Suprapubic skin (tissue), 4 donors: Measurements from ENCODE around the gene BRICD5.

Experiments used
- EP300 ChIP-seq: sonication (generic); formaldehyde crosslinking; IDR thresholded peaks from one replicate; pipeline ENCODE4 v1.6.1; 2017; ENCODE audit warnings: antibody characterized with exemption
- POLR2A ChIP-seq, 2 donors: fragments of 450-650 bp; IDR thresholded peaks; one replicate each; pipeline ENCODE4 v1.6.1; 2017; ENCODE audit warnings: antibody characterized with exemption in 2 of 2, mild to moderate bottlenecking in 2 of 2, moderate library complexity in 2 of 2
- POLR2AphosphoS5 ChIP-seq, 3 donors: sonication (generic); formaldehyde crosslinking; IDR thresholded peaks; one replicate each; pipeline ENCODE4 v1.6.1; 2017; ENCODE audit warnings: antibody characterized with exemption in 3 of 3
- TF ChIP-seq, protein P1 (sequence below), 2 donors: fragments of 200-600 bp in 1 of 2; fragments of 450-650 bp in 1 of 2; sonication (generic) in 1 of 2; IDR thresholded peaks; one replicate each; pipeline ENCODE4 v1.5.1; 2016 to 2019; ENCODE audit warnings: antibody characterized with exemption in 2 of 2, mild to moderate bottlenecking in 1 of 2, moderate library complexity in 1 of 2

DNA sequence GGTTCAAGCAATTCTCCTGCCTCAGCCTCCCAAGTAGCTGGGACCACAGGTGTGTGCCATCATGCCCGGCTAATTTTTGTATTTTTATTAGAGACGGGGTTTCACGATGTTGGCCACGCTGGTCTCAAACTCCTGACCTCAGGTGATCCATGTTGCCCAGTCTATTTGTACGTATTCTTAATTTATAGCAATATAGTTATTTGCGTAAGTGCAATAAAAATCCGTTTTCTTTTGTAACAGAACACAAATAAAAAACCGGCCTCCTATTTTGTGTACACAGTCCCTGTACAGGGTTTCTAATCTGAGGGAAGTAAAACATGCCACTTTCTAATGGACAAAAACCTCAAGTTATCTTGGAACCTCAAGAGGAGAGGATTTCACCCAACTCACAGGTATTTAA lies 49.6 kb upstream of the BRICD5 start:
- no peak for TF ChIP-seq POLR2AphosphoS5 (IDR thresholded peaks at IDR 0.05)
- TF ChIP-seq, protein P1, sequence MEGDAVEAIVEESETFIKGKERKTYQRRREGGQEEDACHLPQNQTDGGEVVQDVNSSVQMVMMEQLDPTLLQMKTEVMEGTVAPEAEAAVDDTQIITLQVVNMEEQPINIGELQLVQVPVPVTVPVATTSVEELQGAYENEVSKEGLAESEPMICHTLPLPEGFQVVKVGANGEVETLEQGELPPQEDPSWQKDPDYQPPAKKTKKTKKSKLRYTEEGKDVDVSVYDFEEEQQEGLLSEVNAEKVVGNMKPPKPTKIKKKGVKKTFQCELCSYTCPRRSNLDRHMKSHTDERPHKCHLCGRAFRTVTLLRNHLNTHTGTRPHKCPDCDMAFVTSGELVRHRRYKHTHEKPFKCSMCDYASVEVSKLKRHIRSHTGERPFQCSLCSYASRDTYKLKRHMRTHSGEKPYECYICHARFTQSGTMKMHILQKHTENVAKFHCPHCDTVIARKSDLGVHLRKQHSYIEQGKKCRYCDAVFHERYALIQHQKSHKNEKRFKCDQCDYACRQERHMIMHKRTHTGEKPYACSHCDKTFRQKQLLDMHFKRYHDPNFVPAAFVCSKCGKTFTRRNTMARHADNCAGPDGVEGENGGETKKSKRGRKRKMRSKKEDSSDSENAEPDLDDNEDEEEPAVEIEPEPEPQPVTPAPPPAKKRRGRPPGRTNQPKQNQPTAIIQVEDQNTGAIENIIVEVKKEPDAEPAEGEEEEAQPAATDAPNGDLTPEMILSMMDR (IDR thresholded peaks at IDR 0.05) = no peak
- no peak for TF ChIP-seq POLR2A (IDR thresholded peaks at IDR 0.05)
- TF ChIP-seq EP300 = no peak
